ENCODE measurements around the gene FCRL1. TPM values are rescaled to one million over a fixed set of nuclear protein-coding genes. Genes with fewer than 3 reads are reported as not detected.

FCRL1 gene
- total RNA-seq, 1 experiment from 2014 or later = not detected

GRCh38 chr1:157852476-157852875 is 32.6 kb upstream of the FCRL1 start:
- Histone ChIP-seq H3K4me3 (ENCODE audit: low read depth in 2 of 2, low read length in 2 of 2) (no peak overlapping the region), H3K9me3 (ENCODE audit: control insufficient read depth, insufficient read depth, low read depth, low read length) (no peaks in the 10 kb centered on the region), H3K27me3 (ENCODE audit: control insufficient read depth, insufficient read depth, low read length) (no peaks in the 10 kb centered on the region), H3K36me3 (ENCODE audit: control insufficient read depth, insufficient read depth, low read length) (no peaks in the 10 kb centered on the region), H3K27ac (ENCODE audit: low read length) (no peak overlapping the region), H3K4me1 (ENCODE audit: control insufficient read depth, insufficient read depth, low read length) (no peaks in the 10 kb centered on the region)
- in situ Hi-C loops (cut with HindIII; ENCODE audit: low pct_unique_long_range_greater_than_20kb, low sequenced_read_pairs) = no loop called here
- TF ChIP-seq CTCF (IDR thresholded peaks at IDR 0.05) (no peak), REST (IDR thresholded peaks at IDR 0.05; ENCODE audit: insufficient read depth in 1 of 2, low read depth in 2 of 2, low read length in 1 of 2) (no peak), TCF7L2 (IDR thresholded peaks at IDR 0.05; ENCODE audit: low read depth, low read length) (no peak), POLR2AphosphoS5 (IDR thresholded peaks at IDR 0.05; ENCODE audit: low read depth, low read length) (no peak), SIN3A (IDR thresholded peaks at IDR 0.05; ENCODE audit: borderline replicate concordance, insufficient read depth, low read depth, low read length) (no peak)
- ChIA-PET CTCF (no interaction called here), POLR2A (no interaction called here)
- ATAC-seq = no peak
- DNase-seq (ENCODE audit: low read depth, low spot score) = no peak
- intact Hi-C loops (cut with micrococcal nuclease; ENCODE audit: unreplicated experiment) = no loop called here
- no TSS peak for BruUV-seq (replicated peaks)

- no peaks in the 10 kb centered on the region for H3K4me1 ChIP-seq (ENCODE audit: control insufficient read depth, insufficient read depth, low read length)
- no peaks in the 10 kb centered on the region for H3K27me3 ChIP-seq (ENCODE audit: control insufficient read depth, insufficient read depth, low read length)
- no peak overlapping the region for H3K27ac ChIP-seq (ENCODE audit: low read length)
- no peaks in the 10 kb centered on the region for H3K9me3 ChIP-seq (ENCODE audit: control insufficient read depth, insufficient read depth, low read depth, low read length)
- no peak overlapping the region for H3K4me3 ChIP-seq (ENCODE audit: low read depth in 2 of 2, low read length in 2 of 2)
- BruUV-seq (replicated peaks) = no TSS peak
- CTCF ChIA-PET = no interaction called here
- intact Hi-C loops (cut with micrococcal nuclease; ENCODE audit: unreplicated experiment) = no loop called here
- no peak for ATAC-seq
- TF ChIP-seq POLR2AphosphoS5 (IDR thresholded peaks at IDR 0.05; ENCODE audit: low read depth, low read length) (no peak), CTCF (IDR thresholded peaks at IDR 0.05) (no peak), TCF7L2 (IDR thresholded peaks at IDR 0.05; ENCODE audit: low read depth, low read length) (no peak), SIN3A (IDR thresholded peaks at IDR 0.05; ENCODE audit: borderline replicate concordance, insufficient read depth, low read depth, low read length) (no peak), REST (IDR thresholded peaks at IDR 0.05; ENCODE audit: insufficient read depth in 1 of 2, low read depth in 2 of 2, low read length in 1 of 2) (no peak)
- POLR2A ChIA-PET = no interaction called here
- no peak for DNase-seq (ENCODE audit: low read depth, low spot score)
- in situ Hi-C loops (cut with HindIII; ENCODE audit: low pct_unique_long_range_greater_than_20kb, low sequenced_read_pairs) = no loop called here
- no peaks in the 10 kb centered on the region for H3K36me3 ChIP-seq (ENCODE audit: control insufficient read depth, insufficient read depth, low read length)
Measured at GRCh38 chr1:157849229-157849875, 29.4 kb upstream of the FCRL1 start.

All from Panc1 (cell line).